HG02642 (cell line): ENCODE data around the gene LRRN2.

Source experiments
- ATAC-seq: cut with Tn5 transposase; IDR thresholded peaks from one replicate; pipeline ENCODE4 v1.9.1; 2021; ENCODE audit warnings: mild to moderate bottlenecking; ENCODE audit not compliant: unreplicated experiment, poor library complexity

The LRRN2 gene

GRCh38 chr1:204607910-204608309 lies 77.6 kb downstream of the LRRN2 start:
- ATAC-seq = no peak

- ATAC-seq = no peak
Observed at GRCh38 chr1:204605791-204606190, 79.7 kb downstream of the LRRN2 start.

GRCh38 chr1:204602871-204603542 lies 82.5 kb downstream of the LRRN2 start:
- ATAC-seq = no peak

GRCh38 chr1:204602111-204602579 lies 83.4 kb downstream of the LRRN2 start:
- ATAC-seq = no peak

- ATAC-seq = no peak
Observed at GRCh38 chr1:204600968-204601367, 84.6 kb downstream of the LRRN2 start.

- no peak for ATAC-seq
Observed at GRCh38 chr1:204600203-204600602, 85.3 kb downstream of the LRRN2 start.

- no peak for ATAC-seq
Observed at GRCh38 chr1:204599596-204599995, 85.9 kb downstream of the LRRN2 start.

GRCh38 chr1:204599098-204599497 lies 86.4 kb downstream of the LRRN2 start:
- ATAC-seq = no peak

- ATAC-seq = no peak
Observed at GRCh38 chr1:204598319-204598969, 87.1 kb downstream of the LRRN2 start.

- ATAC-seq = no peak
Observed at GRCh38 chr1:204592246-204592948, 93.1 kb downstream of the LRRN2 start.

- ATAC-seq = no peak
Observed at GRCh38 chr1:204591473-204592090, 94.0 kb downstream of the LRRN2 start.

GRCh38 chr1:204589409-204590038 lies 96.0 kb downstream of the LRRN2 start:
- ATAC-seq = no peak

GRCh38 chr1:204588826-204589225 lies 96.7 kb downstream of the LRRN2 start:
- no peak for ATAC-seq

- ATAC-seq = no peak
Observed at GRCh38 chr1:204587621-204588020, 97.9 kb downstream of the LRRN2 start.

- ATAC-seq = no peak
Observed at GRCh38 chr1:204584699-204585372, 100.7 kb downstream of the LRRN2 start.

- no peak for ATAC-seq
Observed at GRCh38 chr1:204583909-204584632, 101.5 kb downstream of the LRRN2 start.

- no peak for ATAC-seq
Observed at GRCh38 chr1:204581759-204582158, 103.8 kb downstream of the LRRN2 start.

- ATAC-seq = no peak
Observed at GRCh38 chr1:204580862-204581261, 104.7 kb downstream of the LRRN2 start.

- no peak for ATAC-seq
Observed at GRCh38 chr1:204579681-204580080, 105.9 kb downstream of the LRRN2 start.
